ENCODE measurements around the gene SMAD3.

The SMAD3 gene

GRCh38 chr15:67181221-67181639 is 115.8 kb downstream of the SMAD3 start:
- no peak for DNase-seq (ENCODE audit: low spot score)
- TF ChIP-seq CTCF (IDR thresholded peaks at IDR 0.05; ENCODE audit: extremely low read depth, insufficient read depth, missing control alignments): peak; percentile 21
- in situ Hi-C loops (cut with MboI; ENCODE audit: low pct_unique_long_range_greater_than_20kb, low sequenced_read_pairs, unreplicated experiment): no loop called here

GRCh38 chr15:67183443-67184169 is 118.2 kb downstream of the SMAD3 start:
- no peak for TF ChIP-seq CTCF (IDR thresholded peaks at IDR 0.05; ENCODE audit: extremely low read depth, insufficient read depth, missing control alignments)
- no peak for DNase-seq (ENCODE audit: low spot score)
- in situ Hi-C loops (cut with MboI; ENCODE audit: low pct_unique_long_range_greater_than_20kb, low sequenced_read_pairs, unreplicated experiment): no loop called here

- in situ Hi-C loops (cut with MboI; ENCODE audit: low pct_unique_long_range_greater_than_20kb, low sequenced_read_pairs, unreplicated experiment): no loop called here
- no peak for TF ChIP-seq CTCF (IDR thresholded peaks at IDR 0.05; ENCODE audit: extremely low read depth, insufficient read depth, missing control alignments)
- no peak for DNase-seq (ENCODE audit: low spot score)
These were observed 119.0 kb downstream of the SMAD3 start for GRCh38 chr15:67184208-67184925.

- TF ChIP-seq CTCF (IDR thresholded peaks at IDR 0.05; ENCODE audit: extremely low read depth, insufficient read depth, missing control alignments): no peak
- no peak for DNase-seq (ENCODE audit: low spot score)
- in situ Hi-C loops (cut with MboI; ENCODE audit: low pct_unique_long_range_greater_than_20kb, low sequenced_read_pairs, unreplicated experiment): no loop called here
These were observed 119.6 kb downstream of the SMAD3 start for GRCh38 chr15:67185051-67185450.

- in situ Hi-C loops (cut with MboI; ENCODE audit: low pct_unique_long_range_greater_than_20kb, low sequenced_read_pairs, unreplicated experiment): no loop called here
- no peak for TF ChIP-seq CTCF (IDR thresholded peaks at IDR 0.05; ENCODE audit: extremely low read depth, insufficient read depth, missing control alignments)
- no peak for DNase-seq (ENCODE audit: low spot score)
These were observed 120.3 kb downstream of the SMAD3 start for GRCh38 chr15:67185621-67186225.

GRCh38 chr15:67186226-67186649 is 120.8 kb downstream of the SMAD3 start:
- DNase-seq (ENCODE audit: low spot score): no peak
- no peak for TF ChIP-seq CTCF (IDR thresholded peaks at IDR 0.05; ENCODE audit: extremely low read depth, insufficient read depth, missing control alignments)
- in situ Hi-C loops (cut with MboI; ENCODE audit: low pct_unique_long_range_greater_than_20kb, low sequenced_read_pairs, unreplicated experiment): no loop called here
